Occipital lobe (tissue), 2 donors: ENCODE results near the gene SCAF8. TPM values are rescaled to one million over a fixed set of nuclear protein-coding genes. Genes with fewer than 3 reads are reported as not detected.
"Not testable (repeated sequence)": the region's sequence is repeated elsewhere in the genome, so short reads cannot be mapped to it uniquely, and the experiment has no call there.

Experiments used
- DNase-seq: peaks from one replicate; lab custom pipeline; 2025; lab: John Stamatoyannopoulos, UW
- total RNA-seq: library from RNA; depleted of rRNA; stranded (reverse); fragments of >200 nt; gene quantifications from one replicate; pipeline ENCODE4 v1.2.3, GENCODE V29; 2014

Gene SCAF8
- 106 TPM for total RNA-seq

- DNase-seq, result peak; percentile 71
These were observed at the start of gene SCAF8 for GRCh38 chr6:154733183-154733625. Gene SCAF8 (plus strand): TSS chr6:154733416. CDS start chr6:154733901, 485 bp downstream.

- DNase-seq, result no peak
These were observed 49.3 kb upstream of the SCAF8 start for GRCh38 chr6:154683756-154684523.

GRCh38 chr6:154686162-154686561, 47.1 kb upstream of the SCAF8 start:
- DNase-seq, result no peak

GRCh38 chr6:154689493-154690255, 43.5 kb upstream of the SCAF8 start:
- DNase-seq, result no peak

- no peak for DNase-seq
These were observed 42.4 kb upstream of the SCAF8 start for GRCh38 chr6:154690857-154691256.

GRCh38 chr6:154696661-154697060, 36.6 kb upstream of the SCAF8 start:
- DNase-seq, result no peak

GRCh38 chr6:154703124-154703523, 30.1 kb upstream of the SCAF8 start:
- DNase-seq, result no peak

- no peak for DNase-seq
These were observed 27.6 kb upstream of the SCAF8 start for GRCh38 chr6:154705471-154706113.

GRCh38 chr6:154706389-154706788, 26.8 kb upstream of the SCAF8 start:
- no peak for DNase-seq

GRCh38 chr6:154709621-154710020, 23.6 kb upstream of the SCAF8 start:
- DNase-seq, result no peak

- no peak for DNase-seq
These were observed 22.5 kb upstream of the SCAF8 start for GRCh38 chr6:154710689-154711088.

GRCh38 chr6:154715446-154715845, 17.8 kb upstream of the SCAF8 start:
- no peak for DNase-seq

GRCh38 chr6:154716350-154716749, 16.9 kb upstream of the SCAF8 start:
- DNase-seq, result not testable (repeated sequence)

- DNase-seq, result no peak
These were observed 13.8 kb upstream of the SCAF8 start for GRCh38 chr6:154719433-154719832.

GRCh38 chr6:154719854-154720253, 13.4 kb upstream of the SCAF8 start:
- DNase-seq, result no peak

- no peak for DNase-seq
These were observed 11.8 kb upstream of the SCAF8 start for GRCh38 chr6:154721460-154721859.

GRCh38 chr6:154726887-154727286, 6.3 kb upstream of the SCAF8 start:
- DNase-seq, result no peak

- DNase-seq, result no peak
These were observed 1.7 kb upstream of the SCAF8 start for GRCh38 chr6:154731296-154732218.

- DNase-seq, result peak; percentile 34
These were observed 556 bp upstream of the SCAF8 start for GRCh38 chr6:154732538-154733182.

GRCh38 chr6:154733626-154734382, 588 bp downstream of the SCAF8 start:
- DNase-seq, result peak; percentile 95
